GM12872 (cell line): ENCODE results near the gene AHNAK.

Experiments
- CTCF ChIP-seq: IDR thresholded peaks from 3 replicates; pipeline ENCODE4 v1.5.1; 2011; ENCODE audit warnings: low read depth, mild to moderate bottlenecking, low read length, moderate library complexity; ENCODE audit not compliant: insufficient read depth

The AHNAK gene

GRCh38 chr11:62444835-62445234 lies 101.8 kb downstream of the AHNAK start:
- no peak for TF ChIP-seq CTCF

DNA sequence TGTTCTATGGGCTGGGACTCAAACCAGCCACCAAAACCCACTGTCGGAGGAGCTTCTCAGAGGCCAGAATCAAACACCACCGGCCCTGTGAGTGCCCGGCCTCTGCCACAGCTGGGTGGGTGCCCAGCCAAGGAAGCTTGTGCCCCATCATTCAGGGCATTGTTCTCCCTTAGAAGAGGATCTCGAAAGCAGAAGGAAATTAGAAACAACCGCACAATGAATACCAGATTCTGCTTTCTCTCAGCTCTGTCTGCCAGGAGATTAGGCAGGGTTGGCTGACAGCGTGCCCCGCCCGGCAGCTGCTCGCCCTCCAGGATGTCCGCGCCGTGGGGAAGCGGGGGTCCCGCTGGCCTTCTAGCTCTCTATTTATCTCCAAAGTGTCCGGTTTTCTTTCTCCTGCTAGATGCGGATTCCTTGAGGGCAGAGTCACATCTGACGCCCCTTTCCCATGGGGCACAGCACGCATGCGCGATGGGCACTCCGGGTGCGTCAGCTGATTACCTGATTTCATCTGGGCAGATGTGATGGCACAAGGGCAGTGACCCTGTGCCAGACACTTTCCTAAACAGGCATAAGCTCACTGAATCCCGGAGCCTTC lies 102.3 kb downstream of the AHNAK start:
- TF ChIP-seq CTCF, result no peak

GRCh38 chr11:62443390-62444235 lies 103.0 kb downstream of the AHNAK start:
- TF ChIP-seq CTCF, result no peak

DNA sequence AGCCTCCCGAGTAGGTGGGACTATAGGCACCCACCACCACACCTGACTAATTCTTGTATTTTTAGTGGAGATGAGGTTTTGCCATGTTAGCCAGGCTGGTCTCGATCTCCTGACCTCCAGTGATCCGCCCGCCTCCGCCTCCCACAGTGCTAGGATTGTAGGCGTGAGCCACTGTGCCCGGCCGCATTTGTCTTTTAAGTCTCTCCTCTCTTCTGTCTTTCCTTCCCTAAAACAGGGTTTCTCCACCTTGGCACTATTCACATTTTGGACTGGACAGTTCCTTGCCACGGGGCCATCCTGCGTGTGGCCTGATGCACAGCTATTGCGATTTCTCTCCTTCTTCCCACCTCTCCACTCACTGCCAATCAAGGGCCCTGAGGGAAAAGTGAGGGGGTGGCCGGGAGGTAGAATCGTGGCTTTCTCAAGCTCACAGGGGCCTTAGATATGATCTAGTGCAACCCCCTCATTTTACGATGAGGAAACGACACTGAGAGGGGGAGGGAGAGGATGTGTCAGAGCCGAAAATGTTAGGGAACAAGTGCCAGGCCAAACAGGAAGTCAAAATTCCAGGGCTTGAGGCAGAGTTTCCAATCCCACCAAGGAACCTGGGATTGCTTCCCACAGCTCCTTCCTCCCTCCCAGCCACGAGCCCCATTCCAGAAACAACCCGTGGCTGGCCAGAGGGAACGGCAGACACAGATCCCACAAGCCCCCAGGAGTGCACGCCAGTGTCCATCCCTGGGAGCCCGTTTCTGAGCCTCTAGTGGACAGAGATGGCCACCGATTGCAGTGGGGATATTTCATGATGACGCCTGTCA lies 106.6 kb downstream of the AHNAK start:
- no peak for TF ChIP-seq CTCF

GRCh38 chr11:62438641-62439040 lies 108.0 kb downstream of the AHNAK start:
- no peak for TF ChIP-seq CTCF

- no peak for TF ChIP-seq CTCF
Observed at GRCh38 chr11:62437616-62438015, 109.0 kb downstream of the AHNAK start.

DNA sequence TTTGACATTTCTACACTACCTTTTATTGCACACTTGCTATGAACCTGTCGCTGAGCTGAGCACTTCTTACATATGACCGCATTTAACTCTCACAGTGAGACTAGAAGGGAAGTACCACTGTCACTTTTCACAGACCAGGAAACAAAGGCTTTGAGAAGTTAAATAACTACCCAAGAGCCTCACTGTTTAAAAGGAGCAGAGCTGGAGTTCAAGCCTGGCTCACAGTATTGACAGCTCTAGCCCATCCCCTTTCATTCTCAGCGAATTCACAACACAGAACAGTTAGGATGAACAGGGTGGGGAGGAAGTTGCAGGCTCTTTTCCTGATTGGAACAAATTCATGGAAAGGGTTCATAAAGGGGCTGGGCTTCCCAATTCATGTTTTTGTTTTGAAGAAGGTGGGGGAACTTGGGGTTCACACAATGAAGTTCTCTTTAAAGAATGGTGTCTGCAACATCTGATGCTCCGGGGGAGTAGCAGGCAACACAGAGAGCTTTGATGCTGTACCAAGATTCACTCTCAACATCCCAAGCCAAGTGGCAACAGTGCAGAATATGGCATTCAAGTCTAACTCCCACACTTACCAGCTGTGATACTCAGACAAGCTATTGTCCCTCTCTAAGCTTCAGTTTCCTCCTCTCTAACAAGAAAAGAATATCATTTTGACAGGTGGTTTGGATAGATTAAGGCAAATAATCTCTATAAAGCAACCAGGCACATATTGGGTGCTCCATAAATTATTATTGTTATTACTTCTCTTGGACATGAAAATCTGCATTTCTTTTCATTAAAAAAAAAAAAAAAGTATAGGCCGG lies 110.6 kb downstream of the AHNAK start:
- no peak for TF ChIP-seq CTCF
